Gastrocnemius medialis (tissue), 4 donors: Measurements from ENCODE around the gene CCDC93.

Experiments
- CTCF ChIP-seq, 5 experiments: fragments of 450-650 bp in 3 of 5; fragments of 200-600 bp in 2 of 5; sonication (generic) in 2 of 5; IDR thresholded peaks in 4 of 5; conservative IDR thresholded peaks in 1 of 5; 1 replicate in 4 of 5; 2 replicates in 1 of 5; pipeline ENCODE4 v1.5.1; 2016 to 2019; ENCODE audit warnings: antibody characterized with exemption in 5 of 5, mild to moderate bottlenecking in 3 of 5, moderate library complexity in 3 of 5
- POLR2A ChIP-seq, 2 donors: fragments of 450-650 bp; IDR thresholded peaks; one replicate each; pipeline ENCODE4 v1.6.1; 2017; ENCODE audit warnings: antibody characterized with exemption in 2 of 2, mild to moderate bottlenecking in 2 of 2, moderate library complexity in 2 of 2

DNA sequence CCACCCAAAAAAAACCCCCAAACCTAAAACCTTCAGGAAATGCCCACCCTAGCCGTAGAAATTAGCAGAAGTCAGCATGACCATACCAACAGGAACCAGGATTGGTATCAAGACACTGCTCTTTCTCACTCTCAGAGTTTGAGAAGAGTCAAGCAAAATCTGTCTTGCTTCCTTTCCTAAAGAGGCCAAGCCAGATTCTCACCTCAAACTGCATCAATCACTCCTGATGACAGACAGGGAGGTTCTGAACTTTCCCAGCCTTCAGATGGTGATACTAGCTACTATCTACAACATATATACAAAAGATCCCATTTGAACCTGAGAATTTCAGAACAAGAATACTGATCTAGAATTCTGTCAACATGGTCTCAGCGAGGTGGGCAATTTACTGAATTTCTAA is 29.7 kb downstream of the CCDC93 start:
- no peak for TF ChIP-seq POLR2A (IDR thresholded peaks at IDR 0.05)
- TF ChIP-seq CTCF (IDR thresholded peaks at IDR 0.05 in 4 of 5, conservative IDR thresholded peaks at IDR 0.05 in 1 of 5), result no peak
